ENCODE data around the gene NR6A1.

DNA sequence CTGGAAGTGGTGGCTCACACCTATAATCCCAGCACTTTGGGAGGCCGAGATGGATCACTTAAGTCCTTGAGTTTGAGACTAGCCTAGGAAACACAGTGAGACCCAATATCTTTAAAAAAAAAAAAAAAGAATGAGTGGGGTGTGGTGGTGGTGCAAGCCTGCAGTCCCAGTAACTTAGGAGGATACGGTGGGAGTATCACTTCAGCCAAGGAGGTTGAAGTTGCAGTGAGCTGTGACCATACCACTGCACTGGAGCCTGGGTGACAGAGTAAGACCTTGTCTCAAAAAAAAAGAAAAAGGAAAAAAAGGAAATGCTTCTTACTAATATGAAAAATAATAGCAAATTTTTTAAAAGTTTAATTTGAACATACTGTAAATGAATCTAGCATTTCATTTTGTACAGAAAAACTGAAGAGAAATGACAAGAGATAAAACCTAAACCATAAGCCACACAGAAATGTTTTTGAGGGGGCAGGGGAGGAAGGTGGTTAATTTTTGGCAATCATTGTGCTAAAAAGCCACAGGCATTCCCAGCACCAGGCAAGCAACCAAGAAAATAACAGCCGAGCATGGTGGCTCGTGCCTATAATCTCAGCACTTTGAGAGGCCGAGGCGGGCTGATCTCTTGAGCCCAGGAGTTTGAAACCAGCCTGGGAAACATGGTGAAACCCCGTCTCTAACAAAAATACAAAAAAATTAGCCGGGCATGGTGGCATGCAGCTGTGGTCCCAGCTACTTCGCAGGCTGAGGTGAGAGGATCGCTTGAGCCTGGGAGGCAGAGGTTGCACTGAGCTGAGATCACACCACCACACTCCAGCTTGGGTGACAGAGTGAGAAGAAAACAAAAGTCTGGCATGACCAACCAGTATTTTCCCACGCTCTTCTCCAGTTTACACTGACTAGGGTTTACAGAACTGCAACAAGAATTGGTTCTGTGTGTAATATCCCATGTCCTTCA is 149.5 kb downstream of the NR6A1 start:
- TF ChIP-seq, protein P1, sequence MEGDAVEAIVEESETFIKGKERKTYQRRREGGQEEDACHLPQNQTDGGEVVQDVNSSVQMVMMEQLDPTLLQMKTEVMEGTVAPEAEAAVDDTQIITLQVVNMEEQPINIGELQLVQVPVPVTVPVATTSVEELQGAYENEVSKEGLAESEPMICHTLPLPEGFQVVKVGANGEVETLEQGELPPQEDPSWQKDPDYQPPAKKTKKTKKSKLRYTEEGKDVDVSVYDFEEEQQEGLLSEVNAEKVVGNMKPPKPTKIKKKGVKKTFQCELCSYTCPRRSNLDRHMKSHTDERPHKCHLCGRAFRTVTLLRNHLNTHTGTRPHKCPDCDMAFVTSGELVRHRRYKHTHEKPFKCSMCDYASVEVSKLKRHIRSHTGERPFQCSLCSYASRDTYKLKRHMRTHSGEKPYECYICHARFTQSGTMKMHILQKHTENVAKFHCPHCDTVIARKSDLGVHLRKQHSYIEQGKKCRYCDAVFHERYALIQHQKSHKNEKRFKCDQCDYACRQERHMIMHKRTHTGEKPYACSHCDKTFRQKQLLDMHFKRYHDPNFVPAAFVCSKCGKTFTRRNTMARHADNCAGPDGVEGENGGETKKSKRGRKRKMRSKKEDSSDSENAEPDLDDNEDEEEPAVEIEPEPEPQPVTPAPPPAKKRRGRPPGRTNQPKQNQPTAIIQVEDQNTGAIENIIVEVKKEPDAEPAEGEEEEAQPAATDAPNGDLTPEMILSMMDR (conservative IDR thresholded peaks at IDR 0.05; ENCODE audit: low read depth in 2 of 2), result no peak
- TF ChIP-seq POLR2AphosphoS5 (IDR thresholded peaks at IDR 0.05; ENCODE audit: low read depth), result no peak
- TF ChIP-seq EZH2 (IDR thresholded peaks at IDR 0.05; ENCODE audit: low read depth, unreplicated experiment), result no peak
- TF ChIP-seq, protein P2, sequence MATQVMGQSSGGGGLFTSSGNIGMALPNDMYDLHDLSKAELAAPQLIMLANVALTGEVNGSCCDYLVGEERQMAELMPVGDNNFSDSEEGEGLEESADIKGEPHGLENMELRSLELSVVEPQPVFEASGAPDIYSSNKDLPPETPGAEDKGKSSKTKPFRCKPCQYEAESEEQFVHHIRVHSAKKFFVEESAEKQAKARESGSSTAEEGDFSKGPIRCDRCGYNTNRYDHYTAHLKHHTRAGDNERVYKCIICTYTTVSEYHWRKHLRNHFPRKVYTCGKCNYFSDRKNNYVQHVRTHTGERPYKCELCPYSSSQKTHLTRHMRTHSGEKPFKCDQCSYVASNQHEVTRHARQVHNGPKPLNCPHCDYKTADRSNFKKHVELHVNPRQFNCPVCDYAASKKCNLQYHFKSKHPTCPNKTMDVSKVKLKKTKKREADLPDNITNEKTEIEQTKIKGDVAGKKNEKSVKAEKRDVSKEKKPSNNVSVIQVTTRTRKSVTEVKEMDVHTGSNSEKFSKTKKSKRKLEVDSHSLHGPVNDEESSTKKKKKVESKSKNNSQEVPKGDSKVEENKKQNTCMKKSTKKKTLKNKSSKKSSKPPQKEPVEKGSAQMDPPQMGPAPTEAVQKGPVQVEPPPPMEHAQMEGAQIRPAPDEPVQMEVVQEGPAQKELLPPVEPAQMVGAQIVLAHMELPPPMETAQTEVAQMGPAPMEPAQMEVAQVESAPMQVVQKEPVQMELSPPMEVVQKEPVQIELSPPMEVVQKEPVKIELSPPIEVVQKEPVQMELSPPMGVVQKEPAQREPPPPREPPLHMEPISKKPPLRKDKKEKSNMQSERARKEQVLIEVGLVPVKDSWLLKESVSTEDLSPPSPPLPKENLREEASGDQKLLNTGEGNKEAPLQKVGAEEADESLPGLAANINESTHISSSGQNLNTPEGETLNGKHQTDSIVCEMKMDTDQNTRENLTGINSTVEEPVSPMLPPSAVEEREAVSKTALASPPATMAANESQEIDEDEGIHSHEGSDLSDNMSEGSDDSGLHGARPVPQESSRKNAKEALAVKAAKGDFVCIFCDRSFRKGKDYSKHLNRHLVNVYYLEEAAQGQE (IDR thresholded peaks at IDR 0.05; ENCODE audit: unreplicated experiment), result no peak
- TF ChIP-seq EZH2phosphoT487 (IDR thresholded peaks at IDR 0.05; ENCODE audit: unreplicated experiment), result no peak
- TF ChIP-seq ZNF331 (CRISPR knock-in tag; IDR thresholded peaks at IDR 0.05; ENCODE audit: low read depth), result no peak
- no peak for TF ChIP-seq CREB1 (CRISPR knock-in tag; IDR thresholded peaks at IDR 0.05; ENCODE audit: low read depth)
- TF ChIP-seq, protein P3, sequence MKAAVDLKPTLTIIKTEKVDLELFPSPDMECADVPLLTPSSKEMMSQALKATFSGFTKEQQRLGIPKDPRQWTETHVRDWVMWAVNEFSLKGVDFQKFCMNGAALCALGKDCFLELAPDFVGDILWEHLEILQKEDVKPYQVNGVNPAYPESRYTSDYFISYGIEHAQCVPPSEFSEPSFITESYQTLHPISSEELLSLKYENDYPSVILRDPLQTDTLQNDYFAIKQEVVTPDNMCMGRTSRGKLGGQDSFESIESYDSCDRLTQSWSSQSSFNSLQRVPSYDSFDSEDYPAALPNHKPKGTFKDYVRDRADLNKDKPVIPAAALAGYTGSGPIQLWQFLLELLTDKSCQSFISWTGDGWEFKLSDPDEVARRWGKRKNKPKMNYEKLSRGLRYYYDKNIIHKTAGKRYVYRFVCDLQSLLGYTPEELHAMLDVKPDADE (IDR thresholded peaks at IDR 0.05), result no peak
- TF ChIP-seq ZNF114 (CRISPR knock-in tag; IDR thresholded peaks at IDR 0.05), result no peak
- TF ChIP-seq JUNB (IDR thresholded peaks at IDR 0.05; ENCODE audit: unreplicated experiment), result no peak
